Tibial nerve (tissue), 4 donors: ENCODE results near the gene RANBP3. TPM values are rescaled to one million over a fixed set of nuclear protein-coding genes. Genes with fewer than 3 reads are reported as not detected.
A peak's percentile ranks its signal among the peaks of the same experiment; 100 is the strongest.

ENCODE experiments used
- DNase-seq, 2 donors: peaks; one replicate each; pipeline ENCODE4 v3.0.0-alpha.2; 2019; ENCODE audit warnings: low spot score in 2 of 2
- H3K27ac ChIP-seq, 4 donors: fragments of 200-600 bp; sonication (generic) in 3 of 4; one replicate each; pipeline ENCODE4 v1.5.1; 2017 to 2019; ENCODE audit warnings: mild to moderate bottlenecking in 1 of 4
- H3K27me3 ChIP-seq, 2 donors: fragments of 200-600 bp; sonication (generic) in 1 of 2; one replicate each; pipeline versions ENCODE4 v1.5.1 to v1.6.0; 2017 to 2019
- H3K36me3 ChIP-seq, 3 donors: fragments of 200-600 bp; sonication (generic); one replicate each; pipeline ENCODE4 v1.5.1; 2018 to 2019
- H3K4me1 ChIP-seq, 4 donors: fragments of 200-600 bp; sonication (generic) in 3 of 4; one replicate each; pipeline ENCODE4 v1.5.1; 2017 to 2019
- H3K4me3 ChIP-seq, 4 donors: fragments of 200-600 bp; sonication (generic) in 3 of 4; one replicate each; pipeline ENCODE4 v1.5.1; 2017 to 2019; ENCODE audit warnings: mild to moderate bottlenecking in 1 of 4, moderate library complexity in 1 of 4
- H3K9me3 ChIP-seq, 4 donors: fragments of 200-600 bp; sonication (generic) in 3 of 4; one replicate each; pipeline ENCODE4 v1.5.1; 2017 to 2019
- EP300 ChIP-seq, 2 donors: sonication (generic); formaldehyde crosslinking; IDR thresholded peaks; one replicate each; pipeline ENCODE4 v1.6.1; 2017; ENCODE audit warnings: antibody characterized with exemption in 2 of 2, mild to moderate bottlenecking in 1 of 2
- POLR2A ChIP-seq, 2 donors: fragments of 450-650 bp; IDR thresholded peaks; one replicate each; pipeline ENCODE4 v1.6.1; 2017; ENCODE audit warnings: antibody characterized with exemption in 2 of 2, mild to moderate bottlenecking in 2 of 2, moderate library complexity in 2 of 2
- WGBS, 2 donors: methylation state at CpG; one replicate each; pipeline ENCODE4 v1.1.5; 2018; 5-methylcytosine and 5-hydroxymethylcytosine counted together
- total RNA-seq, 4 donors: library from RNA; depleted of rRNA; stranded (reverse); fragments of >200 nt; gene quantifications; one replicate each; pipeline ENCODE4 v1.1.0, GENCODE V29; 2016
- TF ChIP-seq, protein P1 (sequence below), 5 experiments: fragments of 200-600 bp in 3 of 5; fragments of 450-650 bp in 2 of 5; sonication (generic) in 3 of 5; IDR thresholded peaks; one replicate each; pipeline ENCODE4 v1.5.1; 2016 to 2019; ENCODE audit warnings: antibody characterized with exemption in 5 of 5, mild to moderate bottlenecking in 3 of 5, moderate library complexity in 2 of 5

Gene RANBP3
- total RNA-seq, 4 donors from 2014 or later: 75.4 to 129 (median 95.6) TPM

DNA sequence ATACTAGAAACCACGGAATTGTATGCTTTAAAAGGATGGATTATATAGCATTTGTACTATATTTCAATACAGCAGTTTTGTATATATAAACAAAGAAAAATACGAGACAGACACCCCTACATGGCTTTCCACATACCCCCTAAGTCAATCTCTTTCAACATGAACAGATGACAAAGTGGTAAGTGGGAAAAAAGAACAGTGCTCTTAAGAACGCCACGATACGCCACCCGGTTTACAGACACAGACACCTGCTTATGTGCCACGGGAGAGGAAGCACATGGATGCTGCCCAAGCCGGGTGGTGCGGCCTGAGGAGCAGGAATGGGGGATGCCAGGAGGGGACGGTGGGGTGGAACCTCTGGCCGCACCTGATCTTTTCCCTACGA lies 55.8 kb downstream of the RANBP3 start:
- WGBS, 2 donors: 82 to 86% methylated on average over 12 of the region's 12 CpGs
- peaks cover 0 to 96% (median 41%) of the 10 kb centered on the region in 3 donors for H3K36me3 ChIP-seq

DNA sequence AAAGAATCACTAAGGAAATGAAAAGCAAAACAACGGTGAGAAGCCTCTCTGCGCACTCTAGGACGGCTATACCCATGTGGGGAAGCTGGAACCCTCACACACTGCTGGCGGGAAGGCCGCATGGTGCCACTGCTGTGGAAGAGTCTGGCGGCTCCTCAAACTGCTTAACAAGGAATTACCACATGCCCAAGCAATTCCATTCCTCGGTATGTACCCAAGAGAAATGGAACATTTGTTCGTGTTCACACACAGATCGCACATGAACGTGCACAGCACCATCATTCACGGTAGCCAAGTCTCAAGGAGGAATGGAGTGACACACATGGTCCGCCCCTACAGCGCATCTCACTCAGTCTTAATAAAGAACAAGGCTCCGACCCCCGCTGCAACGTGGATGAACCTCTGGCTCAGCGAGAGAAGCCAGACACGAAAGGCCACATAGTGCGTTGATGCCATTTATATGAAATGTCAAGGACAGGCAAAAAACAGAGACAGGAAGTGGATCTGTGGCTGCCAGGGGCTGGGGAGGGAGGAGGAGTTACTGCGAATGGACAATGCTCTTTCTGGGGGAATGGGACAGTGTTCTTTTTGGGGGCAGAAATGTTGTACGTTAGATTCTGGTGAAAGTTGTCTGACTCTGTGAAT lies 56.3 kb downstream of the RANBP3 start:
- peak overlapping the region in 2 of 4 donors; percentile 74 to 86 for H3K27ac ChIP-seq
- H3K4me3 ChIP-seq: no peak overlapping the region
- no peaks in the 10 kb centered on the region for H3K27me3 ChIP-seq
- no peaks in the 10 kb centered on the region for H3K9me3 ChIP-seq
- peaks cover 0 to 28% (median 5%) of the 10 kb centered on the region in 4 donors for H3K4me1 ChIP-seq
- DNase-seq: no peak
- H3K36me3 ChIP-seq: peaks cover 0 to 96% (median 41%) of the 10 kb centered on the region in 3 donors
- 71 to 72% methylated on average over 21 of the region's 21 CpGs for WGBS, 2 donors
- TF ChIP-seq, protein P1, sequence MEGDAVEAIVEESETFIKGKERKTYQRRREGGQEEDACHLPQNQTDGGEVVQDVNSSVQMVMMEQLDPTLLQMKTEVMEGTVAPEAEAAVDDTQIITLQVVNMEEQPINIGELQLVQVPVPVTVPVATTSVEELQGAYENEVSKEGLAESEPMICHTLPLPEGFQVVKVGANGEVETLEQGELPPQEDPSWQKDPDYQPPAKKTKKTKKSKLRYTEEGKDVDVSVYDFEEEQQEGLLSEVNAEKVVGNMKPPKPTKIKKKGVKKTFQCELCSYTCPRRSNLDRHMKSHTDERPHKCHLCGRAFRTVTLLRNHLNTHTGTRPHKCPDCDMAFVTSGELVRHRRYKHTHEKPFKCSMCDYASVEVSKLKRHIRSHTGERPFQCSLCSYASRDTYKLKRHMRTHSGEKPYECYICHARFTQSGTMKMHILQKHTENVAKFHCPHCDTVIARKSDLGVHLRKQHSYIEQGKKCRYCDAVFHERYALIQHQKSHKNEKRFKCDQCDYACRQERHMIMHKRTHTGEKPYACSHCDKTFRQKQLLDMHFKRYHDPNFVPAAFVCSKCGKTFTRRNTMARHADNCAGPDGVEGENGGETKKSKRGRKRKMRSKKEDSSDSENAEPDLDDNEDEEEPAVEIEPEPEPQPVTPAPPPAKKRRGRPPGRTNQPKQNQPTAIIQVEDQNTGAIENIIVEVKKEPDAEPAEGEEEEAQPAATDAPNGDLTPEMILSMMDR (IDR thresholded peaks at IDR 0.05): no peak
- TF ChIP-seq EP300 (IDR thresholded peaks at IDR 0.05) (peak in 1 of 2 donors; percentile 46), POLR2A (IDR thresholded peaks at IDR 0.05) (no peak)

More for the DNA sequence above, 55.8 kb downstream of the RANBP3 start:
- no peak for DNase-seq
- no peak overlapping the region for H3K4me3 ChIP-seq
- peaks cover 0 to 34% (median 8%) of the 10 kb centered on the region in 4 donors for H3K4me1 ChIP-seq
- H3K27me3 ChIP-seq: no peaks in the 10 kb centered on the region
- peak overlapping the region in 2 of 4 donors; percentile 74 to 86 for H3K27ac ChIP-seq
- no peaks in the 10 kb centered on the region for H3K9me3 ChIP-seq
- TF ChIP-seq POLR2A (IDR thresholded peaks at IDR 0.05) (no peak), EP300 (IDR thresholded peaks at IDR 0.05) (no peak)
- TF ChIP-seq, protein P1 (IDR thresholded peaks at IDR 0.05): no peak

DNA sequence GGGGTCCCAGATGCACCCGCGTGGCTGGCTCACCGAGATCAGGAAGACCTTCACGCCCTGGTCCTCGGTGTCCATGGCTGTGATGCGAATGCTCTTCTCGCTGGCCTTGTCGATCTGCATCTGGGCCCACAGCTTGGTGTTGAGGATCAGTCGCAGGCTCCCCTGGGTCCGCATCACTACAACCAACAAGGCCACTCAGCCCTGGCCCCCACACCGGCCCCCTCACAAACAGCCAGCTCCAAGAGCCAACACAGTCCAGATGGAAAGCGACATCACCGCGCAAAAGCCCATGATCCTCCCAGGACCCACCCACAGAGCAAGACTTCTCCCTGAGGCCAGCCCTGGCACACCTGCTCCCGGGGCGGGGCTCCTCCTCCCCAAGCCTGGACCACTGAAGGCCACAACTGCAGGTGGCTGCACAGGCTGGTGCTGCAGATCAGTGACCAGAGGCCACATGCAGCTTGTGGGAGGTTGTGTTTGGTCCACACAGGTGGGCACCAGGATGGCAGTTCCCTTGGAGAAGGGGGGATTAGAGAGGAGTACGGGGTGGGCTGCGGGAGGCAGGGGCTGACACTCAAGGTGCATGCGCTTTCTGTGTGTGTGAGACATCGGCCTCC lies 59.4 kb downstream of the RANBP3 start:
- H3K27ac ChIP-seq: no peak overlapping the region
- H3K27me3 ChIP-seq: no peaks in the 10 kb centered on the region
- WGBS, 2 donors: 94 to 96% methylated on average over 17 to 20 of the region's 20 CpGs
- no peak for DNase-seq
- peaks cover 0 to 39% (median 21%) of the 10 kb centered on the region in 4 donors for H3K4me1 ChIP-seq
- no peaks in the 10 kb centered on the region for H3K9me3 ChIP-seq
- H3K36me3 ChIP-seq: peaks cover 0 to 88% (median 30%) of the 10 kb centered on the region in 3 donors
- no peak overlapping the region for H3K4me3 ChIP-seq
- TF ChIP-seq POLR2A (IDR thresholded peaks at IDR 0.05) (no peak), EP300 (IDR thresholded peaks at IDR 0.05) (no peak)
- TF ChIP-seq, protein P1 (IDR thresholded peaks at IDR 0.05): no peak

DNA sequence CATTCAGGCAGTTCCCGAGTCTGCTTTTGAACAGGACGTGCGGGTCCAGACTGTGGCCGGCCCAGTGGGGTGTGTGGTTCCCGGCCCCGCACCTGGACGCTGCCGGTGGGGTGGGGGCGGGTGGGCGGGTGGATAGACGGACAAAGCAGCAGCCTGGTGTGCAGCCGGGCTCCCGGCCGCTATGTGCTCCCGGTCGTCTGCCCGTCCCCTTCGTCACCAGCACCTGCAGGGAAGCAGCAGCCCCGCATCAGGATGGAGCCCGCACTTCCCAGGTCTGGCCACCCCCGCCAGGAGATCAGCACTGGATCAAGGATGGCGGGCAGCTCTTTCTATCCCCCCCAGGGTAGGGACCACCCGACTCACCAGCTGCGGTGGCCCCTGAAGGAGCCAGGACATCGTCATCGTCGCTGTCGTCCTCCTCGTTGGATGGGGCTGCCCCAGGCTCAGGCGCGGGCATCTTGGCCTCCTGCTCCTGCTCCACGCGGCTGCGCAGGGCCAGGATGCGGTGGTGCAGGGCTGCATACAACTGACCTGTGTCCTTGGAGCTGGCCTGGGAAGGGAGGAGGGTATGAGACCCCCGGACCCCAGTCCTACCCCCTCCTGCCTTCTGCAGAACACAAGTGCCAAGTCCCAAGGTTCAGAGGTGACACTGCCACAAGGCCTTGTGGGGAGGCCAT lies 60.4 kb downstream of the RANBP3 start:
- no peaks in the 10 kb centered on the region for H3K27me3 ChIP-seq
- H3K4me3 ChIP-seq: no peak overlapping the region
- H3K4me1 ChIP-seq: peaks cover 0 to 41% (median 21%) of the 10 kb centered on the region in 4 donors
- H3K27ac ChIP-seq: peak overlapping the region in 1 of 4 donors; percentile 88
- H3K36me3 ChIP-seq: peaks cover 0 to 78% (median 22%) of the 10 kb centered on the region in 3 donors
- 82 to 88% methylated on average over 5 to 36 of the region's 36 CpGs for WGBS, 2 donors
- TF ChIP-seq, protein P1 (IDR thresholded peaks at IDR 0.05): no peak
- TF ChIP-seq EP300 (IDR thresholded peaks at IDR 0.05) (no peak), POLR2A (IDR thresholded peaks at IDR 0.05) (no peak)
- H3K9me3 ChIP-seq: no peaks in the 10 kb centered on the region
- DNase-seq: no peak
